H1 (cell line): ENCODE data around the gene MYBPHL. TPM values are rescaled to one million over a fixed set of nuclear protein-coding genes. Genes with fewer than 3 reads are reported as not detected.

Source experiments
- CTCF ChIA-PET: fragments of 300-600 bp; sonication (Branson Sonifier 250); formaldehyde crosslinking; loops from one replicate; lab custom pipeline; 2021; ENCODE audit not compliant: partially characterized antibody; lab: Charles Lee
- POLR2A ChIA-PET: fragments of 300-600 bp; sonication (Branson Sonifier 250); formaldehyde crosslinking; loops from one replicate; lab custom pipeline; 2021; ENCODE audit warnings: inconsistent platforms; ENCODE audit not compliant: partially characterized antibody; lab: Charles Lee
- DNase-seq, 2 experiments: peaks; one replicate each; pipeline versions ENCODE4 v3.0.0 to v3.0.0-alpha.2; 2010 to 2022; ENCODE audit warnings: low spot score in 2 of 2, low read depth in 1 of 2, mixed read lengths in 1 of 2
- FAIRE-seq: peaks from 2 replicates; lab custom pipeline; 2011; peaks lifted over from hg19 to GRCh38; lab: Jason Lieb, UNC
- H2AFZ ChIP-seq: 2 replicates; pipeline ENCODE4 v1.8.1; 2012; ENCODE audit warnings: low read length, inconsistent platforms
- H2AK5ac ChIP-seq: 2 replicates; pipeline ENCODE4 v1.6.1; 2013; ENCODE audit warnings: low read depth, low read length
- H2BK120ac ChIP-seq: replicated peaks from 2 replicates; pipeline ENCODE3; 2013; ENCODE audit warnings: low read depth, low read length, inconsistent platforms
- H2BK12ac ChIP-seq: 2 replicates; pipeline ENCODE4 v1.6.1; 2013; ENCODE audit warnings: low read depth, low read length
- H2BK15ac ChIP-seq: 2 replicates; pipeline ENCODE4 v1.6.1; 2013; ENCODE audit warnings: low read length
- H2BK20ac ChIP-seq: 2 replicates; pipeline ENCODE4 v1.6.1; 2013; ENCODE audit warnings: low read length
- H2BK5ac ChIP-seq: 2 replicates; pipeline ENCODE4 v1.6.1; 2013; ENCODE audit warnings: low read depth, low read length
- H3K14ac ChIP-seq: 2 replicates; pipeline ENCODE4 v1.6.1; 2013; ENCODE audit warnings: inconsistent platforms; ENCODE audit not compliant: insufficient read length
- H3K18ac ChIP-seq: 2 replicates; pipeline ENCODE4 v1.6.1; 2013; ENCODE audit warnings: low read length; ENCODE audit errors: extremely low read depth
- H3K23ac ChIP-seq: 2 replicates; pipeline ENCODE4 v1.6.1; 2013; ENCODE audit warnings: inconsistent platforms; ENCODE audit not compliant: insufficient read length
- H3K23me2 ChIP-seq: 2 replicates; pipeline ENCODE4 v1.6.1; 2013; ENCODE audit warnings: low read depth, low read length
- H3K27ac ChIP-seq: 2 replicates; pipeline ENCODE4 v1.6.1; 2011; ENCODE audit warnings: low read depth, low read length, inconsistent platforms
- H3K27me3 ChIP-seq, 4 experiments: replicated peaks in 1 of 4; 1 replicate in 1 of 4; 2 replicates in 3 of 4; pipeline versions ENCODE4 v1.6.1 to v1.8.1; 2011 to 2013; ENCODE audit warnings: low read length in 3 of 4, mild to moderate bottlenecking in 3 of 4, inconsistent platforms in 2 of 4, mixed read lengths in 2 of 4, moderate library complexity in 1 of 4; ENCODE audit not compliant: control insufficient read depth in 3 of 4, insufficient read depth in 3 of 4; ENCODE audit errors: extremely low read depth in 1 of 4
- H3K36me3 ChIP-seq, 4 experiments: 2 replicates each; pipeline versions ENCODE4 v1.6.1 to v1.8.1; 2011 to 2013; ENCODE audit warnings: mild to moderate bottlenecking in 4 of 4, low read length in 3 of 4, moderate library complexity in 2 of 4, control low read depth in 1 of 4, inconsistent platforms in 1 of 4; ENCODE audit not compliant: insufficient read depth in 4 of 4, control insufficient read depth in 2 of 4
- H3K4ac ChIP-seq: replicated peaks from 2 replicates; pipeline ENCODE3; 2013; ENCODE audit warnings: low read length, low read depth, mixed read lengths, inconsistent platforms; ENCODE audit not compliant: insufficient read length
- H3K4me1 ChIP-seq, 4 experiments: replicated peaks in 1 of 4; 1 replicate in 1 of 4; 2 replicates in 3 of 4; pipeline versions ENCODE4 v1.6.1 to v1.8.1; 2011 to 2013; ENCODE audit warnings: low read length in 3 of 4, inconsistent platforms in 2 of 4, mixed read lengths in 1 of 4; ENCODE audit not compliant: insufficient read depth in 4 of 4, control insufficient read depth in 3 of 4
- H3K4me2 ChIP-seq, 2 experiments: 2 replicates each; pipeline versions ENCODE4 v1.6.1 to v1.8.1; 2011 to 2013; ENCODE audit warnings: low read depth in 2 of 2, low read length in 2 of 2, control low read depth in 1 of 2, inconsistent platforms in 1 of 2, mild to moderate bottlenecking in 1 of 2; ENCODE audit not compliant: insufficient read depth in 1 of 2
- H3K4me3 ChIP-seq, 4 experiments: fragments of 200-600, 300-600 bp in 1 of 4; sonication (generic), shearing (Covaris generic), sonication (Bioruptor Twin) in 1 of 4; 2 replicates each; pipeline versions ENCODE4 v1.5.1 to v1.8.1; 2011 to 2016; ENCODE audit warnings: low read length in 4 of 4, low read depth in 3 of 4, control low read depth in 2 of 4, inconsistent platforms in 2 of 4, mild to moderate bottlenecking in 2 of 4, mixed read lengths in 1 of 4, moderate library complexity in 1 of 4; ENCODE audit not compliant: insufficient read depth in 2 of 4; ENCODE audit errors: extremely low read depth in 1 of 4
- H3K56ac ChIP-seq: replicated peaks from 2 replicates; pipeline ENCODE3; 2013; ENCODE audit warnings: low read depth, mild to moderate bottlenecking, mixed read lengths, low read length, inconsistent platforms; ENCODE audit not compliant: insufficient read length
- H3K79me1 ChIP-seq: 2 replicates; pipeline ENCODE4 v1.6.1; 2013; ENCODE audit warnings: low read depth, low read length, control low read depth
- H3K79me2 ChIP-seq, 2 experiments: 2 replicates each; pipeline versions ENCODE4 v1.6.1 to v1.8.1; 2012 to 2013; ENCODE audit warnings: low read length in 2 of 2, mild to moderate bottlenecking in 2 of 2, inconsistent platforms in 1 of 2; ENCODE audit not compliant: insufficient read depth in 2 of 2, control insufficient read depth in 1 of 2
- H3K9ac ChIP-seq, 4 experiments: replicated peaks in 1 of 4; 1 replicate in 1 of 4; 2 replicates in 3 of 4; pipeline versions ENCODE4 v1.6.1 to v1.8.1; 2011 to 2013; ENCODE audit warnings: low read depth in 3 of 4, low read length in 3 of 4, control low read depth in 2 of 4, mild to moderate bottlenecking in 2 of 4, moderate library complexity in 2 of 4, inconsistent platforms in 1 of 4; ENCODE audit errors: extremely low read depth in 1 of 4
- H3K9me3 ChIP-seq, 2 experiments: 2 replicates each; pipeline versions ENCODE4 v1.6.1 to v1.8.1; 2012 to 2013; ENCODE audit warnings: mild to moderate bottlenecking in 2 of 2, moderate library complexity in 2 of 2, control low read depth in 1 of 2, inconsistent platforms in 1 of 2, low read depth in 1 of 2, low read length in 1 of 2, mixed read lengths in 1 of 2; ENCODE audit not compliant: insufficient read depth in 2 of 2
- H4K20me1 ChIP-seq, 2 experiments: replicated peaks in 1 of 2; 2 replicates each; pipeline versions ENCODE3 to v1.8.1; 2011 to 2013; ENCODE audit warnings: inconsistent platforms in 2 of 2, low read length in 2 of 2, mild to moderate bottlenecking in 1 of 2; ENCODE audit not compliant: insufficient read depth in 2 of 2, control insufficient read depth in 1 of 2
- H4K5ac ChIP-seq: 2 replicates; pipeline ENCODE4 v1.6.1; 2013; ENCODE audit warnings: low read length, low read depth, mixed read lengths, inconsistent platforms; ENCODE audit not compliant: insufficient read length
- H4K8ac ChIP-seq: 2 replicates; pipeline ENCODE4 v1.8.0; 2013; ENCODE audit warnings: mild to moderate bottlenecking, moderate library complexity, low read length, inconsistent platforms; ENCODE audit not compliant: insufficient read depth; ENCODE audit errors: extremely low read depth
- H4K91ac ChIP-seq: replicated peaks from 2 replicates; pipeline ENCODE3; 2013; ENCODE audit warnings: low read length, mixed read lengths, inconsistent platforms; ENCODE audit not compliant: insufficient read length
- EGR1 ChIP-seq: IDR thresholded peaks from 2 replicates; pipeline ENCODE4 v1.6.1; 2011; ENCODE audit warnings: low read depth, low read length, borderline replicate concordance
- RBBP5 ChIP-seq: IDR thresholded peaks from 2 replicates; pipeline ENCODE4 v1.7.1; 2012; ENCODE audit warnings: low read depth, mild to moderate bottlenecking, inconsistent platforms, low read length, moderate library complexity, borderline replicate concordance
- WGBS, 2 experiments: shearing (Covaris generic) in 1 of 2; methylation state at CpG; one replicate each; pipeline versions ENCODE4 v1.1.6 to v1.1.7; 2013 to 2015; ENCODE audit warnings: low lambda C conversion rate in 2 of 2, mixed read lengths in 2 of 2, inconsistent platforms in 1 of 2, low coverage in 1 of 2, missing lambda C conversion rate in 1 of 2; ENCODE audit not compliant: insufficient replicate concordance in 2 of 2, insufficient coverage in 1 of 2, insufficient read length in 1 of 2; ENCODE audit errors: extremely low coverage in 1 of 2, missing lambda C conversion rate in 1 of 2; 5-methylcytosine and 5-hydroxymethylcytosine counted together
- polyA plus RNA-seq, 7 experiments: library from polyadenylated mRNA; depleted of rRNA in 3 of 7; stranded (reverse) in 5 of 7; unstranded in 2 of 7; fragments of >200 nt in 5 of 7; fragments of 200-250 nt in 2 of 7; gene quantifications; 1 replicate in 5 of 7; 2 replicates in 1 of 7; 4 replicates in 1 of 7; pipeline versions ENCODE4 v1.2.1 to v1.2.3, GENCODE V29; 2011 to 2013; ENCODE audit warnings: missing spikeins in 2 of 7, mixed read lengths in 2 of 7
- total RNA-seq: library from RNA; stranded (reverse); fragmentation: NEBNext Ultra II Directional; extraction: Animal tissue kit (Norgen Biotek cat#: 25700); gene quantifications from 2 replicates; pipeline ENCODE4 v1.2.1, GENCODE V29; 2021

The MYBPHL gene
- total and polyA plus RNA-seq, 2 of the 8 experiments (the other 6 are each of a cell fraction or from before 2014, with no cell fraction given): 0.24 to 0.30 TPM

DNA sequence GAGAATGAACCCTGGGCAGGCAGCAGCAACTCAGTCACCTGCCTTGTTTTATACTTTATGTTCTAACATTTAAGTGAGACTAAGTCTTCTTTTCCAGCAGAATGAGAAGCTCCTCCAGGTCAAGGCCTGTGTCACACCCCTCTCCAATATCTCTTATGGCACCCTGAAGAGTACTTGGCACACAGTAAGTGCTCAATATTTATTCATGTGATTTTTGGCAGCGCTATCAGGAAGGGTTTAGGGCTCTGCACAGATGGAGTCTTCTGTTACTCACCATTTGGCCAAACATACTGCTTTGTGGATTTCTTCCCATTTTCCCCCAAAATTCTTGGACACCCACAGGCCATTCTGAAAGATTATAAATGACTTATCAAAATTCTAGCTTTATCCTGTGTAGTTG is 43.8 kb upstream of the MYBPHL start:
- no peak overlapping the region for H2BK120ac ChIP-seq
- H3K79me1 ChIP-seq: no peaks in the 10 kb centered on the region
- CTCF ChIA-PET: interaction anchor here (0.6 to 3.1 kb wide), 9 partner anchors 9 to 165 kb away, joined by 3 to 9 read pairs (median 4); partner anchors contain the start of gene SORT1
- 86% methylated on average over 1 of the region's 1 CpG; no CpG with 5 or more reads in 1 of the 2 experiments for WGBS, 2 experiments
- H2AK5ac ChIP-seq: no peak overlapping the region
- FAIRE-seq: no peak
- no peak overlapping the region for H3K14ac ChIP-seq
- peaks cover 0 to 4% (median under 1%) of the 10 kb centered on the region in 4 experiments; a peak in 3 of 7 replicates for H3K4me1 ChIP-seq
- no peak for DNase-seq
- no peaks in the 10 kb centered on the region for H3K27me3 ChIP-seq
- no peaks in the 10 kb centered on the region for H3K23me2 ChIP-seq
- H2BK5ac ChIP-seq: no peak overlapping the region
- H3K56ac ChIP-seq: no peak overlapping the region
- no peak overlapping the region for H2BK15ac ChIP-seq
- no peak overlapping the region for H3K4me3 ChIP-seq
- no peak overlapping the region for H2BK12ac ChIP-seq
- no peak overlapping the region for H4K5ac ChIP-seq
- H2BK20ac ChIP-seq: no peak overlapping the region
- H3K4ac ChIP-seq: no peak overlapping the region
- POLR2A ChIA-PET: interaction anchor here (0.6 kb wide), 1 partner anchor 37 kb away, joined by 3 read pairs; no protein-coding TSS in a partner anchor
- no peak overlapping the region for H3K23ac ChIP-seq
- H3K9me3 ChIP-seq: no peaks in the 10 kb centered on the region
- no peak overlapping the region for H2AFZ ChIP-seq
- H3K18ac ChIP-seq: no peak overlapping the region
- H3K9ac ChIP-seq: no peak overlapping the region
- H4K20me1 ChIP-seq: no peaks in the 10 kb centered on the region
- no peak overlapping the region for H3K4me2 ChIP-seq
- H3K79me2 ChIP-seq: no peaks in the 10 kb centered on the region
- H3K36me3 ChIP-seq: peaks cover 4 to 46% (median 17%) of the 10 kb centered on the region in 4 experiments; a peak in 7 of 8 replicates
- no peak overlapping the region for H4K8ac ChIP-seq
- H4K91ac ChIP-seq: no peak overlapping the region
- no peak overlapping the region for H3K27ac ChIP-seq
- TF ChIP-seq RBBP5 (no peak), EGR1 (no peak)
